LNCaP clone FGC (cell line): ENCODE data around the gene CYTH1.
"Not testable (repeated sequence)": the region's sequence is repeated elsewhere in the genome, so short reads cannot be mapped to it uniquely, and the experiment has no call there.

Source experiments
- DNase-seq: peaks from one replicate; pipeline ENCODE4 v3.0.0-alpha.2; 2011; ENCODE audit warnings: low read depth
- H3K4me3 ChIP-seq: 2 replicates; pipeline ENCODE4 v1.5.1; 2011; ENCODE audit warnings: mild to moderate bottlenecking, low read depth, low read length, control low read depth
- TF ChIP-seq, protein P1 (sequence below): IDR thresholded peaks from 2 replicates; pipeline ENCODE4 v1.5.1; 2012; ENCODE audit warnings: mild to moderate bottlenecking; ENCODE audit not compliant: control insufficient read depth, insufficient read depth; ENCODE audit errors: extremely low read depth

The CYTH1 gene

DNA sequence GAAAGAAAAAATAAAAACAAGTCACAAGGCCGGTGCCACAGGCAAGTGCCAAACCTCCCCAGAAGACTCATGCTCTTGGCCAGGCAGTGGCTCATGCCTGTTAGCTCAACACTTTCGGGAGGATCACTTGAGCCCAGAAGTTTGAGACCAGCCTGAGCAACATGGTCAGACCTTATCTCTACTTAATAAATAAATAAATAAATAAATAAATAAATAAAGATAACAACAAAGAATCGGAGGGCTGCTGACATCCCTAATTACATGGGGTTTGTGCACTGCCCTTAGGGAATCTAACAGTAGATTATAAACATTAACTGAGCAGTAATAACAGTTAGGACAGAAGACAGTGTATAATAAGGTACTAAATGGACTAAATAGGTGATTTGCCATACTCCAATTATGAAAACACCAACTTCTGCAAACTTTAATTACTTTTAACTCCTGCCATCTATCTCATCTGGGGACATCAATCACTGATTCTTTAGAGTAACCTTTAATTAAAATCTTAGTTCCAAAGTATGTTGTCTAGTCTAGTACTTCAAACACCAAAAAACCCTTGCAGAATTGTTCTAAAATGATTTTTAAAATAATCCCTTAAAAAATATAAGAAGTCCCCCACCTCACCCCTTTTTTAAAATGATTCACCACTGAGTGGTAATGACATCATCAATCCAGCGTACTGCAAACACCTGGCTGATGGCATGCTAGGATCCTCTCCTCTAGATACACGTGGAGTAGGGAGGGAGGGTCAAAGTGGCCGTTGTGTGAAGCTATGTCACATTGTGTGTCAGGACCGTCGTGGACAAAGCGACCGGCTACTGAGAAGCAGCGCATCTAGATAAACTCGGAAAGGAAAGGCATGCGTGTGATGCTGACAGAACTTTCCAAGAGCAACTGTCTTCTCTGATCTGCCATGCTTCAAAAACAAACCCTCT is 28.5 kb downstream of the CYTH1 start:
- TF ChIP-seq, protein P1, sequence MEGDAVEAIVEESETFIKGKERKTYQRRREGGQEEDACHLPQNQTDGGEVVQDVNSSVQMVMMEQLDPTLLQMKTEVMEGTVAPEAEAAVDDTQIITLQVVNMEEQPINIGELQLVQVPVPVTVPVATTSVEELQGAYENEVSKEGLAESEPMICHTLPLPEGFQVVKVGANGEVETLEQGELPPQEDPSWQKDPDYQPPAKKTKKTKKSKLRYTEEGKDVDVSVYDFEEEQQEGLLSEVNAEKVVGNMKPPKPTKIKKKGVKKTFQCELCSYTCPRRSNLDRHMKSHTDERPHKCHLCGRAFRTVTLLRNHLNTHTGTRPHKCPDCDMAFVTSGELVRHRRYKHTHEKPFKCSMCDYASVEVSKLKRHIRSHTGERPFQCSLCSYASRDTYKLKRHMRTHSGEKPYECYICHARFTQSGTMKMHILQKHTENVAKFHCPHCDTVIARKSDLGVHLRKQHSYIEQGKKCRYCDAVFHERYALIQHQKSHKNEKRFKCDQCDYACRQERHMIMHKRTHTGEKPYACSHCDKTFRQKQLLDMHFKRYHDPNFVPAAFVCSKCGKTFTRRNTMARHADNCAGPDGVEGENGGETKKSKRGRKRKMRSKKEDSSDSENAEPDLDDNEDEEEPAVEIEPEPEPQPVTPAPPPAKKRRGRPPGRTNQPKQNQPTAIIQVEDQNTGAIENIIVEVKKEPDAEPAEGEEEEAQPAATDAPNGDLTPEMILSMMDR: no peak
- DNase-seq: no peak
- H3K4me3 ChIP-seq: no peak overlapping the region

DNA sequence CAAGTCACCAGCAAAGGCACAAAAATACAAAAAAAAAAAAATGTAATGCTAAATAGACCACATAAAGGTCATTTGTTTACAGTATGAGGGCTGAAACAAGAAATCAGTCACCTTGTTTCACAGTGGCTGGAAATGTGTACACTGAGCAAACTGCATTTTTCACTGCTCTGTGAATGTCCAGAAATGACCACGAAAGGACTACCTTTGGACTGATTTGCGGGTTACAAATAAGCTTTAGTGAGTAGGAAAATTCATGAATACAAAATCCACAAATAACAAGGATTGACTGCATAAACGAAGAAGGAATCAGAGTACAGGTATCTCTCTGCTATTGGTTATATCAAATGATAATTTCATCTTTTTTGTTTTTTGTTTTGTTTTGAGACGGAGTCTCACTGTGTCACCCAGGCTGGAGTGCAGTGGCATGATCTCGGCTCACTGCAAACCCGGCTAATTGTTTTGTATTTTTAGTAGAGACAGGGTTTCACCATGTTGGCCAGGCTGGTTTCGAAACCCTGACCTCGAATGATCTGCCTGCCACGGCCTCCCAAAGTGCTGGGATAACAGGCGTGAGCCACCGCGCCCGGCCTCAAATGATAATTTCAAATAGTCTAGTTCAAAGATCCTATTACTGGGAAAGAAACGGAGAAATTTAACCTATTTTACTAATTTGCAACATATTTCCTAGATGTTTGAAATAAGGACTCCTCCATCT is 30.5 kb downstream of the CYTH1 start:
- TF ChIP-seq, protein P1: no peak
- no peak overlapping the region for H3K4me3 ChIP-seq
- no peak for DNase-seq

DNA sequence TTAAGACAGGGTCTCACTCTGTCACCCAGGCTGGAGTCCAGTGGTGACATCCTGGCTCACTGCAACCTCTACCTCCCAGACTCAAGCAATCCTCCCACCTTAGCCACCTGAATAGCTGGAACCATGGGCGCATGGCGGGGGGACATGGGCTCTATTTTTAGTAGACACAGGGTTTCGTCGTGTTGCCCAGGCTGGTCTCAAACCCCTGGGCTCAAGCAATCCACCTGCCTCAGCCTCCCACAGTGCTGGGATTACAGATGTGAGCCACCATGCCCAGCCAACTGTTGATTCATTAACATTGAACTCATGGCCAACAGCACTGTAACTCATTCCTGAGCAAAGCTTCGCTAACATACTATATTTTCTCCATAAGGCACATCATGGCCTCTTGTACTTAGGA is 31.1 kb downstream of the CYTH1 start:
- DNase-seq: not testable (repeated sequence)

DNA sequence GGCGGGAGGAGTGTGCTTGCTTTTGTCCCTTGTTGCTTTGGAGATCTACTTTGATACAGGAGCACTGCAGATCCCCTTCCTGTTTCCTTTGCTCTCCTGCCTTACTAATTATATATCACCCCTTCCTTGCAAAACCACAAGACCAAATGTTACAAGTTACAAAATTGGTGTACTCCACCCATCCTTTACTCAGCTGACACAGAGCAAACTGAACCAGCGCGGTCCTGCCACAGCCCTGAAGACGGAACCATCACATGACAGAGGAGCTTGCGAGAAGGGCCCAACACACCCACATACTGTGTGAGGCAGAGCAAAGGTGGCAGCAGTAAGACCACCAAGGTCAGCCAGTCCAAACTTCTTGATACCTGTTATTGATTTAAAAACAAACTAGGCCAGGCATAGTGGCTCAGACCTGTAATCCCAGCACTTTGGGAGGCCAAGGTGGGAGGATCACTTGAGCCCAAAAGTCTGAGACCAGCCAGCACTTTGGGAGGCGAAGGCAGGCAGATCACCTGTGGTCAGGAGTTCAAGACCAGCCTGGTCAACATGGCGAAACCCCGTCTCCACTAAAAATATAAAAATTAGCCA is 33.2 kb downstream of the CYTH1 start:
- no peak for DNase-seq
- TF ChIP-seq, protein P1: no peak
- H3K4me3 ChIP-seq: no peak overlapping the region

More for the DNA sequence above, 31.1 kb downstream of the CYTH1 start:
- not testable (repeated sequence) for H3K4me3 ChIP-seq

DNA sequence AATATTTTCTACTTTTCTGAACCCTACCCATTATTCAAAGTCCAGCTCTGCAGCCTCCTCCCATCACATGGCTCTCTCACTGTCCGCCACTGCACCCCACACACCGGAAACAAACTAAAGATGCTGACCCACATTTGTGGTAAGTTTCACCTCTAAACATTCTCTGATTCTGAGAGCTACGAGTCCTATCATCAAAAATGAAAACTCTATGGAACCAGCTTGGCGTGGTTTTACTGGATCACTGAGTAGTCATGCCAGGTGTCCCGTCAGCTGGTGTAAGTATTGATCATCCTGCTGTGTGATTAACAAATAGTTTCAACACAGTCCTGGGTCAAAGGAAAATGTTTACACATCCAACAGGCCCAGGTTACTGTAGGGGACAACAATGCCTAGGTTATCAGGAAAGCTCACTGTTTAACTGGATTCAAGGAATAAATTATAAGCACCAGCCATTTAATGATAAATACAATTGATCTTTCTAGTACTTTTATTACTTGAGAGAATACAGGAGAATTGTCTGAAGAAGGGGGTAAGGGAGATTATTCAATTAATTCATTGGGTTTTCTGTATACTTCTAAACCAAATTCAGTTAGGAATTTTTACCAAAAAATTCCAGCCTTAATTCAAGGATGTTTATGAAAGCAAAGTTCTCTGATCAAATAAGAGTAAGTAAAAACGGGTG is 33.9 kb downstream of the CYTH1 start:
- no peak for DNase-seq
- H3K4me3 ChIP-seq: no peak overlapping the region

GRCh38 chr17:78747488-78747887 is 34.6 kb downstream of the CYTH1 start:
- H3K4me3 ChIP-seq: no peak overlapping the region
- TF ChIP-seq, protein P1: no peak
- no peak for DNase-seq

More for the DNA sequence above, 33.9 kb downstream of the CYTH1 start:
- TF ChIP-seq, protein P1: no peak

GRCh38 chr17:78746949-78747269 is 35.2 kb downstream of the CYTH1 start:
- DNase-seq: no peak
- H3K4me3 ChIP-seq: no peak overlapping the region
- TF ChIP-seq, protein P1: no peak
